GM19397 (cell line): ENCODE data around the gene FRRS1L.

ENCODE experiments used
- ATAC-seq: cut with Tn5 transposase; IDR thresholded peaks from one replicate; pipeline ENCODE4 v1.9.1; 2021; ENCODE audit warnings: mild to moderate bottlenecking, moderate library complexity; ENCODE audit not compliant: unreplicated experiment

The FRRS1L gene

DNA sequence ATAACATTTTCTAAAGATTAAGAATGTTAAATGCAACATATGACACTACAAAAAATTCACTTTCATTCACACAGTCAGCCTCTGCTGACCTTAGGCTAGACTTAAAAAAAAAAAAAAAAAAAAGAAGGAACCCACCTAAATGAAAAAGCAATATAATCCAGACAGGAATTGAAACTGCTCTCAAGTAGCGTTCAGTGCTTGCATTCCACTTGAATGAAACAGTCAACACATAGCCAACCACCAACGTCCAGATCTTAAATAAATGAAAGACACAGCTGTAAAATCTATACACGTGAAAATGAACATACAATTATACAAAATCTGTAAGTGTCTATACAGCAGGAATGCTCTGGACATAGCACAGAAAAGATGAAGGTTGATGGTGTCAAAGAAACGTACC lies 58.7 kb downstream of the FRRS1L start:
- no peak for ATAC-seq

DNA sequence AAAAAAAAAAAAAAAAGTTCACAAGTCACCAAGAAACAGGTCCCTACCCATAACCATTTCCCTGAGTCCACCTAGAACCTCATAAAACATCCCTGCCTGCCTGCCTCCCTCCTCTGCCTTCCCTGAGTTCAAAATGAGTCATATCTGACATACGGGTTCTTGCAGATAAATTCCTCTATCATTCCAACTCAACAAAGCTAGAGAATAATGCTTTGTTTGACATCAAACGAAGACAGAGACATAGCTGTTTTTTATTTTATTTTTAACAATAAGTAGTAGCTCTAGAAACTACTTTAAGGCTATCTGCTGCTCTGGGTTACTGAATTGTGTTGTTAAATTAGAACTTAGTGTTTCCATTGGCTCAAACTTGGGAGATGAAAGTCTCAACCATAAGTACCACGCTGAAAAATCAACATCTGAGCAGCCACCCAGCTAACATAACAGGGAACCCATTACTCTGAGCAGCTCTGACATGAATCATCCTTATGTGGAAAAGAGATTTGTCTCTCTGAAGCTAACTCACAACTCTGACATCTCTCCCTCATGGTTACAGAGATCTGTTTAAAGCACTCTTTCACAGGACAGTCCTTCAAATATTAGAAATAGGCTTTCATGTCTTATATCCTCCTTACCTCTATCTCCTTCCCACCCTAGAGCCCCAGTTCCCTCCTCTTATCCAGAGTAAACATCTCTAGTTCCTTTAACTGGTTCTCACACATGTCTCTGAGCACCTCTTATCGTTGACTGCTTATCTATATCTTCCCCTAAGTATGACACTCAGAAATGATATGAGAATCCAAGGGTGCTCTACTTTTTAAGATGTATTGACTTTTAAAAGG lies 59.4 kb downstream of the FRRS1L start:
- ATAC-seq, result no peak

DNA sequence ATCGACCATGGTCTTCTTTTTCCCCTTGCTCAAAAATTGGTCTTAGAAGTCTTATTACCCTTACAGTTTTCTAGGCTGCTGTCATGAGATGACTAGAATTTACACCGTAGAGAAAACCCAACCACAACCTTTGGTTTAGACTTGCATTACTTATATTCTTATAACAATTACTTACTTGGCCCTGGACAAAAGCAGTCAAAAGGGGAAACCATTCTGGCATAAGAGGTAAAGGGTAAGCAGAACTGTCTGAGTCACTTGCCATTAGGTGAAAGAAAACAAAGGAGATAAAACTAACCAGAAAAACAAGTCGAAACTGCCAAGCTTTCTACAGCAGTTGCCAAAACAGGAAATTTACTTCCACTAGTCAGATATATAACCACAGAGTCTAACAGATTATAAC lies 65.2 kb downstream of the FRRS1L start:
- ATAC-seq, result peak; percentile 72

DNA sequence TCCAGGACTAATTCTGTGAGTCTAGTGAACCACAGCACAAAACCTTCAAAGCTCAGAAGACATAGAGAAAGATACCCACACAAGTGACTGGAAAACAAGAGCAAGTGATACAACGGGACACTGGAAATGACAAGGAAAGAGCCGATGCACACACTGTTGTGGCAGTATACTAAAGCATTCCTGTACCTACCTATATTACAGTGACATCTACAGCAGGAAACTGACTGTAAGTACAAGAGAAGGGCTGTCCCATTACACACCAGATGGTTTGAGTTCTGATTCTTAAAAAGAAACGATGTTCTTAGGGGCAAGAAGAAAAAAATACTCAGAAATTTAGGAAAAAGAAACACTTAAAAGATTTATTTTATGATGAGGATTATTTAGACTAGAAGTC lies 65.8 kb downstream of the FRRS1L start:
- ATAC-seq, result no peak

DNA sequence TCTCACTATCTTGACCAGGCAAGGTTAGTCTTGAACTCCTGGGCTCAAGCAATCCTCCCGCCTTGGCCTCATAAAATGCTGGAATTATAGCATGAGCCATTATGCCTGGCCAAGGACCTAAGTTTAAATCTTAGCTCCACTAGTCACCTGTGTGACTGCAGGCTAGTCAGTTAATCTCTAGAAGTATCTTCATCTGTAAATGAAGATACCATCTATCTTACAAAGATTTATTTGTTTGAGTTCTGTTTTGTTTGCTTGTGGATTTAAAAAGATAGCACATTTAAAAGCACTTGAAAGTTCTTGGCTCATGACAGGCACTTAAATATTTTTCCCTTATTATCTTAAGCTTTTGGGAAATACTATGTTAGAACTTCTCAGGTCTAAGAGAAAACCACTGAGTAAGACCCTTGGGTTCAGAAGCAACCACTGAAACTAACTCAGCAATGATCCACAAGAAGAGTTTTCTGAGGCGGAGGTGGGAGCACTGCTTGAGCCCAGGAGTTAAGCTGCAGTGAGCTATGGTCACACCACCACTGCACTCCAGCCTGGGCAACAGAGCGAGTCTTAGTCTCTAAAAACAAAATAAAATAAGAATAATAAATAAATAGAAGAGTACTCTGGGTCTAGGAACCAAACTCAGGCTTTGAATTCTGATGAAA lies 66.4 kb downstream of the FRRS1L start:
- ATAC-seq, result no peak

DNA sequence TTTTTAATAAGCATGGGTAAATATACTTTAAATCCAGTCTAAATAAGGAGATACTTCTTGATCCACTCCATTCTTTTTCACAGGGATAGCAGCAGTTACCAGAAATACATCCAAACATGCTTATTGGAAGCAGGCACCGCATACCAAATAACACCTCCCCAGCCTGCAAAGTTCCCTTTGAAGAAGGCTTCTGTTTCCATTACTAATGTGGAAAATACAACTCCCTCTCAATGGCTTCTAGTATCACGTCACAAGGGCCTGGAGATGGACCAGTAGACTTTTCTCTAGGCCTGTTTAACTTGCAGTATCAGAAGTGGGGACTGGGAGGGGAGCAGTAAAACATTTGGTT lies 68.1 kb downstream of the FRRS1L start:
- no peak for ATAC-seq

DNA sequence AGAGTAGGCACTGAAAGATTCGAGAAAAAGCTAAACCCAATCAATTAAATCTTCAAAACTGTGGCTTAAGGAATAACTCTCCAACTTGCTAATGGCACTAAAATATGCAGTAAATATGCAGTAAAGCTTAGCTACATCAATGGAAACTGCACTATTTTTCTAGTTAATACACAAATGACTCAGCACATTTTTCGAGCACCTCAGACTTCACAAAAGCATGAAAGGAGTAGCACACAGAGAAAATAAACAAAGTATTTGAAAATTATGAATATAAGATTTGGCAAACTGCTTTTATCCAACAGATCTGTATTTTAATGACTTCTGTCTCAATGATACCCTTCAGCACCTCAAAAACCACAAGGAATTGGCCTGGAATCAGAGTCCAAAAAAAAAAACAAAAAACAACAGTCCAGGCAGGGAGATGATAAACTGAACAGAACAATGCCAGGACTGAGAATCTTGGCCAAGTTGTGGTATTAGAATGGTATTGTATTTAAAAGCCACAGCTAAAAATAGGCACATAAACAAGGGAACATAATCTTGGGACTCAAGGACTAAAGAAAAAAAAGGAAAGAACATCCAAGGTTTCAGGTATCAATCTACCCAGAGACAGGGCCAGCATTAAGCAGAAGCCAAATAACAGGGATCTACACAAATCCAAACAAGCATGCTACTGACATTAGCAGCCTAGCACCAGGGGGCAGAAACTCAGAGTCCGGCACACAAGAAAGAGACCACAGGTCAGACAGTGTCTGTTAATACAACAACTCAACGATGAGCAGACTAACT lies 68.7 kb downstream of the FRRS1L start:
- ATAC-seq, result no peak

DNA sequence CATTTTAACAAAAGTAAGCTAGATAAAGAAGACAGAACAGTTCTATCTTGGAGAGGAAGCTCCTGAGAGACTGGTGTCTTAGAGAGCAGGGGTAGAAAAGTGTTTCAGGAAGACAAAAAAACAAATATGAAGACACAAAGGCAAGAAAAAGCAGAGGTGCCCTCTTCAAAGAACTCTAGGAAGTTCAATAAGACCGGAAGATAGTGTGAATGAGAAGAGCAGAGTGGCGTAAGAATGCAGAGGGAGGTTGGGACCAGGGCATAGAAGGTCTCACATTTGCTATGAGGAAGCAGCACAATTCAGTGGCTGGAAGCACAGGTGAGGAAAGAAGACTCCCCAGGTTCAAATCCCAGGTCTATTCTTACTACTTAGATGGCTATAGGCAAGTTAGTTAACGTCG lies 69.9 kb downstream of the FRRS1L start:
- no peak for ATAC-seq

DNA sequence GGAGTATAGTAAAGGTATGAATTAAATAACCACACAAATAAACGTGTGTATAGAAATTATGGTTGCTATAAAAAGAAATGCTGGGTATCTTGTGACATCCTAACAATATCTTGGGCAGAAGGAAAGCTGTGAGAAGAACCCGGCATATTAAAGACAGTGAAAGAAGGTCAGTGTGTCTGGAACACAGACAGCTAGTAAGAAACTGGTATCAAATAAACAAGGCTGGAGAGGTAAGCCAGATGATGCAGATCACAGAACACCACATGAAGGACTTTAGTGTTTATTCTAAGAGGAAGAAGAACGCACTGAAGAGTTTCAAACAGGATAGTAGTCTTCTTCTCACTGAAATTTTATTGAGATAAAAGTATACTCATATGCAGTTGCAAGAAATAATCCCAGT lies 71.7 kb downstream of the FRRS1L start:
- ATAC-seq, result no peak

DNA sequence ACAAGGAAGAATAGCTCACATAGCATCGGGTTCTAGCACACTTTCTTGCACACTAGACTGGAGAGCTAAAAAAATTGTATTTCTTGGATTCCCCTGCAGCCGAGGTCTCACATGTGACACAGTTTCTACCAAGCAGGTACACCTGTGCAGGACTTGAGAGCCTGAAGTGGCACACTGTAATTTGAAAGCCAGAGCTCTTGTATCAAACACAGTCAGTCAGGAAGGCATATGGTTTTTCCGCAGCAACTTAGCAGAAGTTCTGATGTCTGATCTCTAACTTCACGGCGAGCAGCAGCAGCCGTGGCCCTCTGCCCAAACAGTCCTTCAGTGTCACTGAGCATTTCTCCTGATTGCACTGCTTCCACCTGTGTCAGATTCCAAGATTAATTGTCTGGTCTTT lies 72.8 kb downstream of the FRRS1L start:
- no peak for ATAC-seq

DNA sequence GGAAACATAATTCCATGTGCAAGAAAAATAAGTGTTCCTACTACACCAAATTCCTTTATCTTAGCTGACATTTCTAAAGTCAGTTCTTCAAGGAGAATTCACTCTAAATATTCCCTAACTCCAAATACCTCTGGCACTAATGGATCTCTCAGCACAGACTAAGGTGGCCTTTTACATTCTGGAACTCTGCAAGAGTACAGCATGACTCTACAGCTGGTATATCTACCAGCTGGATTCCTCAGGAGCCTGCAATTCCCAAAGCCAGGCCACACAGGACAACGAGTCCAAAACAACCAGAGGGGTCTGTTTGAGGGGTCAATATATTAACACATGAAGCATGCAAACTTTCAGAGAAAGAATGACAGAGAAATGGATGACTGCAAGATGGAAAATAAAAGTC lies 74.5 kb downstream of the FRRS1L start:
- no peak for ATAC-seq

DNA sequence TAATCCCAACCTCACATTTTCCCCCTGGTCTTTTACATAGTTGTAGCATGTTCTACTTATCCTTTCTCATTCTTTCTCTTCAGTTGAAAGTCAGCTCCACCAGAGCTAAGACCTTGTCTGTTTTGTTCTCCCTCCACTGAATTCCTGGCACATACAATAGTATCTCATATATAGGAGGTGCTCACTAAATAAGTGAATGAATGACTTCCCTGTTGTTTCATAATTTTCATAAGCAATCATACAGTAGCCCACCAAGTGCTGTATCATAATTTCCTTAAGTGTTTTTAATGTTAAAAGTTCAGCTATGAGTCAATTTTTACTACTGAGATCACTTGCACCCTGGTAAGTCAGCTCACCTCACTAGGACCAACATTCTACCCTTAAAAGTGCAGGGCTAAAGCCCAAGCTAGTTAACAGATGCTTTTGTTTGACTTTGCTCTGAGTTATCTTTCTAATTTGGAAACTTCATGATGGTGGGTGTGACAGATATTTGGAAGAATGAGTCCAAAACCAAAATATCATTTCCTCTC lies 74.9 kb downstream of the FRRS1L start:
- no peak for ATAC-seq

DNA sequence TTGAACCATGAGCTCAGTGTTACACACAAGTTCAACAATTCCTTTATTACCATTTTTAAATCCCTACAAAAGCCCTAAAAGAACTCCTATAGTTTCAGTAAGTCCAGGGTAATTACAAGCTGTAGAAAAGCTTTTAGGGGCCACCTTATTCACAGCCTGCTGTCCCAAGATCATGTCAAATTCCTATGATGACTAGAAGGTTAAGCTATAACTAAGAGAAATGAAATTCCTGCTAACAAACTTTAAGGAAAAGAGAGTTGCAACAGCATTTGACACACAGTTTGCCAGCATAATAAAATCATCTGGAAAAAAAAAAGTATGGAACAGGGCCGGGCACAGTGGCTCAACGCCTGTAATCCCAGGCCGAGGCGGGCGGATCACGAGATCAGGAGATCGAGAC lies 78.8 kb downstream of the FRRS1L start:
- ATAC-seq, result no peak

DNA sequence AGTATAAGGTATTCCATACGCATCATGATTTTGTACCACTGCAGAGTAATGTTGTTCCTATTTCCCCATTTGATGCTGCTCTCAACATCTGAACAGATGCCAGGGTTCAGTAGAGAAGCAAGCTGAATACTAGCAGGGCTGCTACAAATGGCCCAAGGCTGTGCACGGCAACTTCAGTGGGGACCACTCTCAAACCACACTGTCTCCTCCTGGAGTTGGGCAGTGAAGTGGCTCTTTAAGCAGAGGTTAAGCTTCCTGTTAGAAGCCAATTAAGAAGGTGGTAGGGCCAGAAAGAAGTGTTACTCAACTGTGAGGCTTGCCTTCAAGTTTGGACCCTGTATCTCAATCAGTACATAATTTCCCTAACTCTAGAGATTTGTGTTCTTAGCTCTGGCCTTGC lies 79.3 kb downstream of the FRRS1L start:
- ATAC-seq, result no peak

DNA sequence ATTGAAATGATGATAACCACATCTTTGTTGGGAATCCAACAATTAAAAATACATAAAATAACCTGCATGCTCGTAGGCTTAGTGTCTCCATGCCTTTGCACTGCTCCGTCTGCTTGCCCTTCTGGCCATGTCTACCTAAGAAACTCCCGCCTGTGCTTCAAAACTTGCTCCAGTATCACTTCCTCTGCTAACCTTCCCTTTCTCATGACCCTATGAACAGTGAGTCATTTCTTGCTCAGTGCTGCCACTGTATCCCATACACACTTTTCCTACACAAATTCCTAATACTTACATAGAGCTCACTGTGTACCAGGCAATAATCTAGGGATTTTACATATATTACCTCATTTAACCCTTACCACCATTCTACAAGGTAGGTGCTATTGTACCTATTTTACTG lies 80.8 kb downstream of the FRRS1L start:
- no peak for ATAC-seq

DNA sequence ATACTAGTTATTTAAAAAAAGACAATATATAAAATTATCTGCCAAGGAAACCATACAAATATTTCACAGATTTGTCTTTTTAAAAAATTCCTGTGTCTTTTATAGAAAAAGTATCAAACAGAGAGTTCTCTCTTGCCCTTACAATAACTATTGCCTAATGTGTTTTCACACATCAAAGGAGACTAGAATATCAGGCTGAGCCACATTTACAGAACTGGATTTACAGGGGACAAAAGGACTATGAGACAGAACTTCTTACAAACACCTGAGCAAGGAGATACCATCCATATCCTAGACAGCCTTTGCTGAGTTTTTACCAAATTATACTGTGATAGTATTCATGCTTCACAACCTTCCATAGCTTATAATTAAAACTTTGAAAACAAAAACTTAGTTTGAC lies 81.5 kb downstream of the FRRS1L start:
- ATAC-seq, result no peak

DNA sequence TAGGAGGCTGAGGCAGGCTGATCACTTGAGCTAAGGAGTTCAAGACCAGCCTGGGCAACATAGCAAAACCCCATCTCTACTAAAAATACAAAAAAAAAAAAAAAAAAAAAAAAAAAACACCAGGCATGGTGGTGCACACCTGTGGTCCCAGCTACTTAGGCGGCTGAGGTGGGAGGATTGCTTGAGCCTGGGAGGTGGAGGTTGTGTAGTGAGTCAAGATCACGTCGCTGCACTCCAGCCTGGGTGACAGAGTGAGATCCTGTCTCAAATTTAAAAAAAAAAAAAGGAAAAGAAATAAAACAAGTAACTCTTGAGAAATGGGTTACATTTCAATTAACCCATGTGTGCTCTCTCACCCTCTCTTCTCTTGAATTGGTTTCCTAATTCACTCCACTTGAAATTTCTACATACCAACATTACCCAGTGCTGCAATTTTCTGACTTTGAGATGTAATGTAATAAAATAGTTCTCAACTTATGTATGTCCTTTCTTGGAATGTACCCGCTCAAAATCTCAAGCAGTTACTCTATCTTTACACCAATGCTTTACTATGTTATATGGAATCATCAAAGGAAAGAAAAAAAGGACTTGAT lies 83.1 kb downstream of the FRRS1L start:
- ATAC-seq, result no peak

DNA sequence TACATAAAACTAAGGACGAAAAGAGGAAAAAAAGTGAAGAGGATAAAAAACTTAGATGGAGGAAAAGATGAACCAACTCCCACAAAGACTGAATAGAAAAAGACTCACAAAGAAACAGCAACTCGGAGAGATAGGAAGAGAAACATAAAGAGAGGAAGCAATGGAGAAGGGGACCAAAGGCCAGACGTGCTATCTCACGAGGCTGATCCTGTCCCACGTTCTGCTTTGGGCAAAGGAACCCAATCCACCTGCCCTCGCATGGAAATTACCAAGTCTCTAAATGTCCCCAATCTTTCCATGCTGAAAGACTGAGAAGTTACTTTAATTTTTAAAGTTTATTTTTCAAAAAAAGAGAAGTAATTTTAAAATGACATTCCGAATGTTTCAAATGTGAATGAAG lies 83.9 kb downstream of the FRRS1L start:
- ATAC-seq, result no peak

DNA sequence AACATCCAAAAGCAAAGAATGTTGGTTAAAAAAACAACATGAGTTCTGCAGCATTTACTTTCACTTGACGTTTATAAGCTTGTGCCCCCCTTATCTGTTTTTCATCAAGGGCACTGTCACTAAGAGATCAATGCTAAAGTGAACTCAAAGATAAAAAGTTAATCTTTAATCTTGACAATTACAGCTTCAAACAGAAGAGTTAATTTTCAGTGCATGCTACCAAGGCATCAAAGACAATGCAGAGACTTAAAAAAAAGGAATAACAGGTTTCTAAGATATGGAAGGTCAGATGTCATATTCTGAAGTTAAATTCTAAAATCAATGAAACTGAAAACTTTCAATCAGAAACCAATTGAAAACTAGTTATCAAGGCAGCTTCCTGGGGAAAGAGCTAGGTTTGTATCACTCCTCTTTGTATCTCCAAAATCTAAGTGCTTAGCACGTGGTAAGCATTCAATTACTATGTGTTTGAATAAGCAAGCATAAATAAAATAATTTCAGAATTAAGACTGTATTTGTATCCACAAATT lies 84.9 kb downstream of the FRRS1L start:
- ATAC-seq, result no peak
